Activated T-cell treated with anti-CD3 and anti-CD28 coated beads, Interleukin-2, amount 50 U/mL, for 4 hours (primary cell): ENCODE data around the gene AUTS2. TPM values are rescaled to one million over a fixed set of nuclear protein-coding genes. Genes with fewer than 3 reads are reported as not detected.

Experiments
- ATAC-seq, 2 donors: fragments of 200-7000 bp; cut with Tn5 transposase; one replicate each; pipeline ENCODE4 v1.10.0; 2021
- DNase-seq: peaks from one replicate; pipeline ENCODE4 v3.0.0-alpha.2; 2020
- H3K27me3 Mint-ChIP-seq: one replicate; pipeline ENCODE4 v1.8.0; 2021; ENCODE audit warnings: low read depth, mixed read lengths
- H3K36me3 Mint-ChIP-seq: one replicate; pipeline ENCODE4 v1.8.0; 2022; ENCODE audit warnings: mixed read lengths; ENCODE audit not compliant: insufficient read depth
- H3K4me1 Mint-ChIP-seq: one replicate; pipeline ENCODE4 v1.8.0; 2021; ENCODE audit warnings: low read depth, mixed read lengths
- H3K4me3 Mint-ChIP-seq: one replicate; pipeline ENCODE4 v1.8.0; 2021; ENCODE audit warnings: mild to moderate bottlenecking, moderate library complexity, mixed read lengths
- H3K9me3 Mint-ChIP-seq: one replicate; pipeline ENCODE4 v1.8.0; 2021; ENCODE audit warnings: mixed read lengths
- total RNA-seq, 3 donors: library from RNA; stranded (reverse); gene quantifications; one replicate each; pipeline ENCODE4 v1.2.1, GENCODE V29; 2021

The AUTS2 gene
- total RNA-seq, 3 donors from 2014 or later = 1.4 to 4.4 (median 2.8) TPM

DNA sequence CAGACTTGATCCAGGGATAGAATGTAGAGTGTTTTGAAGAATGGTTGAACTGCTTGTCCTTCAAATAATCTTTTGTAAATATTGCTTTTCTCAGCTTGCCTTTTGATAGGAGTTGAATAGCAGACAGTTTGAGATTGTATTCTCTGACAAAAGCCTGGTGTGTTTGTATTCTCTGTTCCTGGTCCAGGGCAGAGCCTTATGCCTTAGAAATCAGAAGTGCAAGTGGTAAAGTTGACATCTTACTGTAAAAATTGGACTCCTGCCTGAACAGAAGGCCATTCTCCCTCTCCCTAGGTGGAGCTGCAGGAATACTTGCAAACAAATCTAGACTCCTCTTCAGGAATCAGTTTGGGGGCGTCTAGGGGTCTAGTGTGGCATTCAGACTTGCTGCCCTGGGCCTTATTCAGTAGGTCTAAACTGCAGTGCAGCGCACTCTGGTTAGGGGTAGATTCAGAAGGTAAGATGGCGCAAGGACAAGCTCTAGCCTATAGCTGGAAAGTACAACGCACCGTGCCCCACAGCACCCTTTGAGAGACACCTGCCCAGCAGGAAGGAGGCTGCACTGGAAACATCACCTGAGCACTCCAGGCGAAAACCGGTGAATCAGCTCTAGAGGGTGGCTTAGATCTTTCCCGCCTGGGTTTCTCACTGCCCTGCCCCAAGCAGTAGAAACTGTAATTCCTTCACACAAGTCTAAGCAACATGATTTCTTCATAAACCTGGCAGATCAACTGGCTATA is 925.1 kb downstream of the AUTS2 start:
- H3K9me3 Mint-ChIP-seq = peaks cover 3% of the 10 kb centered on the region
- ATAC-seq = no peak
- H3K4me1 Mint-ChIP-seq = no peaks in the 10 kb centered on the region

DNA sequence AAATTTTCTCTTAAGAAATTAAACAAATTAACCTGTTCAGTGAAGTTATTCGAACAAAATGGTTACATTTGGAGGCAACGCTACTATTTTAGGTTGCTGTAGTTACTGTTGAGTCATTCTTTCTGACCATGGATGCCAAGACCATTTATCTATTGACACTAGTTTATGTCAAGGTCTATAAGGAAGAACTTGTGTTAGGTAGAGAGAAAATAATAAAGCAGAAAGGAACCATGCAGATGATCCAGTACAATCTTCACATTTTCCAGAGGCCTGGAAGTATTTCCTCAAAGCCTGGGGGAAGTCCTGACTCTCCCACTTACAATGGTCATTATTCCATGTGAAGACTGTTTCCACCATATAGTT is 925.7 kb downstream of the AUTS2 start:
- ATAC-seq = no peak
- H3K9me3 Mint-ChIP-seq = peaks cover 3% of the 10 kb centered on the region
- DNase-seq = no peak
- no peaks in the 10 kb centered on the region for H3K4me1 Mint-ChIP-seq
- H3K27me3 Mint-ChIP-seq = no peaks in the 10 kb centered on the region
- peaks cover 2% of the 10 kb centered on the region for H3K36me3 Mint-ChIP-seq
- no peak overlapping the region for H3K4me3 Mint-ChIP-seq

More for the DNA sequence above, 925.1 kb downstream of the AUTS2 start:
- Mint-ChIP-seq H3K27me3 (no peaks in the 10 kb centered on the region), H3K4me3 (no peak overlapping the region), H3K36me3 (peaks cover 2% of the 10 kb centered on the region)
- DNase-seq = no peak

DNA sequence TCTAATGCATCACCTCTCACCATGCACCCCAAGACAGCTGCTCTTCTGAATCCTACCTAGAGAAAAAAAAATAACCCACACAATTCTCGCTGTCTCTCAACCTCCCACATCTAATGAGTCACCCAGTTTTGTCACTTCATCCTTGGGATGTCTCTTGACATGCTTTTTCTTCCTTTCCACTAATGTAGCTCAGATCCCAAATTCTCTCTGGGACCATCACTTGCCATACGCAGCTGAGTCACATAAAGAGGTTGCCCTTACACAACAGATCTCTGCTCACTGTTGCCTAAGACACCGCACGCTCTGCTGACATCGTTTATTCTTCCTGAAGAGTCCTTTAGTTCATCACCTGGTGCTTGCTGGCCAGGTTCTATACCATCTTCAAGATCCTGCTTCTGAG is 927.7 kb downstream of the AUTS2 start:
- no peak for ATAC-seq
- Mint-ChIP-seq H3K36me3 (peaks cover 2% of the 10 kb centered on the region), H3K9me3 (peaks cover 3% of the 10 kb centered on the region), H3K4me1 (no peaks in the 10 kb centered on the region), H3K27me3 (no peaks in the 10 kb centered on the region), H3K4me3 (no peak overlapping the region)
- DNase-seq = no peak

DNA sequence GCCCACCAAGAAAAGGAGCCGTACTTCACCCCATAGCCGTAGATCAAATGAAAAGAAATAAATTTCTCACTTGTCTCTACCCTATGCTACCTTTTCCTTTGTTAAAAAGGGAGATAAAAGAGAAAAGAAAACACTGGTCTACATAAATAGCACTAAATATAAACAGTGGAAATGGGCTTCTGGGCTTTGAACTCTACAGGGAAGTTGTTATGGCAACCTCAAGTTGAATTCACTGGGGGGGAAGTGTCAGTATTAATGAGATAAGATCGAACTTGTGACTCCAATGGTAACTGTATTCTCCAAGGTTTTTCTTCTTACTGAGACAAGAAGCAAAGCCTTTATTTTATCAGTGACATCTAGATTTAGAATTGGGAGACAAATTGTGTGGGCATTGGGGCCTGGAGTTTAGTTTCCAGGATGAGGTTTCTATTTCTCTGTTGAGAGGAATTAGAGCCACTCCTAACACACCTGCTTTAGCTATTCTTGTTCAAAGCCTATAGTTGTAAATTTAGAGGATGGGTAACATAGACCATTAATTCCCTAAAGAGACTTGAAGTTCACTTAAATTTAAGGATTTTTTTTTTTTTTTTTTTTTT is 929.3 kb downstream of the AUTS2 start:
- ATAC-seq (no peak), DNase-seq (no peak)
- Mint-ChIP-seq H3K4me1 (no peaks in the 10 kb centered on the region), H3K4me3 (no peak overlapping the region), H3K27me3 (no peaks in the 10 kb centered on the region), H3K36me3 (peaks cover 2% of the 10 kb centered on the region), H3K9me3 (peaks cover 3% of the 10 kb centered on the region)

DNA sequence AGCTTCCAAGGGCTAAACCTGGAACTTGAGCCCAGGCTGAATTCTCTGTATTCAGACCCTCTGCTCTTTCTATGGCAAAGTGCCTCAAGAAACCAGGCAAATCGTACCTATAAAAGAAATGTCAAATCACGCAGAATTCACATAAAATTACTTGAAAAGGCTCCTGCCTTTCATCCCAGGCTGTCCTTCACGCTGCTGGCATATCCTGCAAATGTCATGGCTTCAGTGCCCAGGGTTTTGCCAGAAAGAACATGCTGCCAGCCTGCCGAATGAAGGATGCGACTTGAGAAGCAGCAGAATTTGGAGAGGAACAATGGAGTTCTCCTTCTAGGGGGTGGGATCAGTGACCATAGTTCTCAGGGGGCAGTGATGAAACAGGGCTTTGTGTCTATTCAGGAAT is 931.2 kb downstream of the AUTS2 start:
- Mint-ChIP-seq H3K36me3 (peaks cover 2% of the 10 kb centered on the region), H3K4me3 (no peak overlapping the region), H3K27me3 (no peaks in the 10 kb centered on the region), H3K4me1 (no peaks in the 10 kb centered on the region), H3K9me3 (peaks cover 3% of the 10 kb centered on the region)
- DNase-seq = no peak
- no peak for ATAC-seq

DNA sequence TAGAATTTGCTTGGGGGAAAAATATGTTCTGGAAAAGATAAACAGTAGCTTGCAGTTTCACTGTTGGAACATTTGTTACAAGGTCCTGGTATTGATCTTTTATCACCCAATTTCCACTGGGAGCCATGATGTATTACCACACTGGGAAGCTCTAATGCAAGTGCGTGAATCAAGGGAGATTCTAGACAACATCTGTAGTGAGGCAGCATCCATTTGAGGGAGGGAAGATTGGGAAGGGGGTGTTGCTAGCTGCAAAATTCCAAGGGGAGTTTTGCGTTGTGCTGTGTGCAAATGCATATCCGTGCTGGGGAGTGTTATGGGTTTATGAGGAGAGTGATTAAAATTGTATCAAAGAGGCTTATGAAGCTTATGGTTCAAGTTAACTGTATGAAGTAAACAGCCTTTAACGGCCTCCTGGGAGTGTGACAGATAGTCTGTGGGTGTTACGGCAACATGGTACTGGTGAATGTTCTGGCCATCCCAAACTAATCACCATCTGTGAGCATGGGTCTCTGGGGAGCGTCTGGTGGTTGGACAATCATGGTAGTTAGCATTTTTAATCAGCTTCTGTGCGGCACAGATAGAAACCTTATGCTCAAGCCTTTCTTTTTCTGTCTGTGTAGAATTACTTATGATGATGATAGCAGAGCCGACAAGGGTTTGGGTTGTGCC is 931.8 kb downstream of the AUTS2 start:
- H3K36me3 Mint-ChIP-seq = peaks cover 2% of the 10 kb centered on the region
- no peaks in the 10 kb centered on the region for H3K27me3 Mint-ChIP-seq
- DNase-seq (no peak), ATAC-seq (no peak)
- no peak overlapping the region for H3K4me3 Mint-ChIP-seq
- H3K9me3 Mint-ChIP-seq = peaks cover 3% of the 10 kb centered on the region
- no peaks in the 10 kb centered on the region for H3K4me1 Mint-ChIP-seq

DNA sequence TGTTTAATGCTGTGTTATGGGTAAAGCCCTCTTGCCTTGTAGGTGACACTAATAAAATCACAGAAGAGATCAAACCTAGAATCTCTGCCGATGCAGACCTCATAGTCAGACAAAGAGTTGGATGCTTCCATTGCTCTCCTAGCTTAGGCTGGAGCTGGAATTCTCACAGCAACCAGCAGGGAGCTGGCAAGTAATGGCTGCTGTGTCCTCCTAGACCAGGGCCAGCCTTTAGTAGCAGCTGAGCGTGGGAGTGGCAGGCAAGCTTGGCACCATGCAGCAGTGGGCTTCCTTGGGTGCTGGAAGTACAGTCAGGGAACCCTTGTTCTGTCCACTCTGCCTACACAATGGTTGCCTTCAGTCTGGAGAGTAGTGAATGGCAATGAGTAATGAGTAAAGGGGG is 935.3 kb downstream of the AUTS2 start:
- Mint-ChIP-seq H3K4me3 (no peak overlapping the region), H3K4me1 (no peaks in the 10 kb centered on the region), H3K27me3 (no peaks in the 10 kb centered on the region), H3K36me3 (no peaks in the 10 kb centered on the region), H3K9me3 (no peaks in the 10 kb centered on the region)
- ATAC-seq = no peak
- DNase-seq = no peak

DNA sequence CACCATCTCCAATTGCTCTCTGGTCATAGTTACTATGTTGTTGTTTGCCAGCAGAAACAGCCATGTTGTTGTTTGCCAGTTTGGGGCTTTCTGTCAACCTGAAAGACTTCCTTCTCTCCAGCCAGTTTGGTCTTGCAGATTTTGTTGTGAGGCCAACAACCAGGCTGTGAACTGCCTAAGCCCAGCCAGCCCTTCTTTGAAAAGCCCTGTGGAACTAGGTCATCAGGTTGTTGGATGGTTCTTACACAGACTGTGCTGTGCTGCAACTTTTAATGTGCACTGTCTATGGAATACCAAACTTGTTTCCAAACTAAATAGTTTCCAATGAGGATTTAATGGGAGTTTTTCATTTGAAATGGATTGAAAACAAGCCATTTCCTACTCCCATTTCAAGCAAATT is 940.9 kb downstream of the AUTS2 start:
- ATAC-seq = no peak
- Mint-ChIP-seq H3K36me3 (no peaks in the 10 kb centered on the region), H3K27me3 (no peaks in the 10 kb centered on the region), H3K4me3 (no peak overlapping the region), H3K9me3 (no peaks in the 10 kb centered on the region), H3K4me1 (no peaks in the 10 kb centered on the region)
- no peak for DNase-seq

DNA sequence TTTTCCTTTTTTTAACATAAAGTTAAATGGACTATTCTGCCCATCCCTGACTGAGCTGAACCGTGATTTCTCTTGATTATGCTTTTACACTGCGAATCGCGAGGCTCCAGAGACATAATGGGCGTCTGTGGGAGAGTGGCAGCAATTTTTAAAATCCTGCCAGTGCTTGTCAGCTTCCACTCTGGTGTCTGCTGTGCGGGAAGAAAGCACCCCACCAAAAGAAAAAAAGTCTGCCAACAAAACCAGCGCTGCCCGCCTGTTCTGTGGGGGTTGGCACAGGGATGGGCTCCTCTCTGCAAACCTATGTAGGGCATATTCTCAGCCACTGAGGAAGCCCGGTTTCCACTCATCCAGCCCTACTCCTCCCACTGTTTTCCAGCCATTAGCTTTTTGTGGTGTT is 941.3 kb downstream of the AUTS2 start:
- Mint-ChIP-seq H3K36me3 (no peaks in the 10 kb centered on the region), H3K9me3 (no peaks in the 10 kb centered on the region), H3K27me3 (no peaks in the 10 kb centered on the region), H3K4me1 (no peaks in the 10 kb centered on the region), H3K4me3 (no peak overlapping the region)
- no peak for DNase-seq
- no peak for ATAC-seq

DNA sequence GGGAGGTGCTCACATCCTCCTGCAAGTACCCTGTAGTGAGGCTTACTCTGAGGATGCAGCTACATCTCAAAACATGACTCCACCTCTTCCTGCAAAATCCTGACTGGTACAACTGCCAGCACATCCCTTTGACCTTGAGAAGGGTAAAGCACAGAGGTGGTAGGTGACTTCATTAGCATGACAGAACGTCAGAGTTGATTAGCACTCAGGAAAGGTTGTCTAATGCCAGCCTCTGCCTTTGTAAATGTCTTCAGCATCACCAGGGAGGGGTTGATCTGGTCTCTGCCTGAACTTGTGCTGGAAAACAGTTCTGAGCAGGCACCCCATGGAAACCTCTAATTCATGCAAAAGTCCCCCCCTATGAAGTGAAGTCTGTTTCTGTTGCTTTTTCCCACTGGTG is 942.4 kb downstream of the AUTS2 start:
- Mint-ChIP-seq H3K4me3 (no peak overlapping the region), H3K9me3 (no peaks in the 10 kb centered on the region), H3K4me1 (no peaks in the 10 kb centered on the region), H3K27me3 (no peaks in the 10 kb centered on the region), H3K36me3 (no peaks in the 10 kb centered on the region)
- no peak for ATAC-seq
- DNase-seq = no peak

DNA sequence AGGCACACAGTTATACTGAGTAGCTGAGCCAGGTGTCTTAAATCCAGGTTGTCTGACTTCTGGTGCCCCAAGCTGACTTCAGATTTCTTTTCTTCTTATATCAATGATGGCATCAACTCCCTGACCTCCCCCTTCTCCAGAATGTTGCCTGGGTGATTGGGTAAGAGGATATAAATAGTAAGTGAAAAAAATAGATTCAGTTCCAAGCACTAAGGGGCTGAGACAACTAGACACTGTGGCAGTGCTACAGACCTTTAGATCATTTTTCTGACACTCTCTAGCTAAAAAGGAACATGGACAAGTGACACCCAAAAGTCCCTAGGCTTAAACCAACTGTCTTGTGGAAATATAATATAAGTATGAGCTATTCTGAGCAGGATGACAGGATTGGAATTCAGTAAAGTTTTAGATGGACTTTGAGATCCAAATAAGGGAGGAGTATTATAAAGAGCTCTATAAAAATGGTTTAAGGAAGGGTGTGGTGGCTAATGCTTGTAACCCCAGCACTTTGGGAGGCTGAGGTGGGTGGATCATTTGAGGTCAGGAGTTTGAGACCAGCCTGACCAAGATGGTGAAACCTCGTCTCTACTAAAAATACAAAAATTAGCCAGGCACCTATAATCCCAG is 944.6 kb downstream of the AUTS2 start:
- H3K27me3 Mint-ChIP-seq = no peaks in the 10 kb centered on the region
- H3K4me3 Mint-ChIP-seq = no peak overlapping the region
- DNase-seq = no peak
- H3K9me3 Mint-ChIP-seq = no peaks in the 10 kb centered on the region
- H3K36me3 Mint-ChIP-seq = no peaks in the 10 kb centered on the region
- no peak for ATAC-seq
- no peaks in the 10 kb centered on the region for H3K4me1 Mint-ChIP-seq

DNA sequence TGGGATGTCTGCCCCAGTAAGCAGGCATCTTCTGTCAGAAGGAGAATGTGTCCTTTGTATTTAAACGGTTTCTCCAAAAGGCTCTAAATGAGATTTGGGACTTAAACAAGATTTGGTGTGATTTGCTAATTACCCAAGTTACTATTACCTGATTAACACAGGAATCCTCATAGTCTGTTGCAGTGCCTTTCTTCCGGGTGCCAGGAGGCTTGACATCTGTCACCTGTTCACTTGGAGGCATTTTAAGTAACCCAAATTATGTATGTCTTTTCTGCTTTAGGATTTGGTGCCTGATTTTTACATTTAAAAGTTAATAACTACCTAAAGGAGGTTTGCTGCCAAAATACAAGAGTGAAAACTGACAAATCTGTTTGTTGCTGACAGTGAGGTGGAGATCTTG is 945.7 kb downstream of the AUTS2 start:
- DNase-seq (no peak), ATAC-seq (no peak)
- Mint-ChIP-seq H3K4me1 (no peaks in the 10 kb centered on the region), H3K9me3 (no peaks in the 10 kb centered on the region), H3K36me3 (no peaks in the 10 kb centered on the region), H3K27me3 (no peaks in the 10 kb centered on the region), H3K4me3 (no peak overlapping the region)

DNA sequence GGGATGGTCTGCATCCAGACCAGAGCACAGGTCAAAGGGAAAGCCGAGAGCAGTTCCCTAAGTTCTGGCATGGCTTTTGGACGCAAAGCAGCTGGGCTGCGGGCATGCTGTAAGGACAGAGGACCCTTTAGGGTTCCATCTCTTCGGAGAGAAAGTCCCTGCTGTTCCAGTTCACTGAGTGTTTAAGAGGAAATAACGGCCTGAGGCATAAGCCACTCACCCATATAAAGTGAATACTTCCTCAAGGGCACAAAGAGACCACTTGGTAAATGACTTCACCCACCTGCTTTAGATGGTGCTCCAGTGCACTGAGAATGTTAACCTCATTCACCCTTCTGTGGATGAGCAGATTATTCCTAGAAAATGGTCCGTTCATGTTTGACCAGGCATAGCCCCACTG is 946.9 kb downstream of the AUTS2 start:
- H3K9me3 Mint-ChIP-seq = no peaks in the 10 kb centered on the region
- H3K4me1 Mint-ChIP-seq = no peaks in the 10 kb centered on the region
- no peaks in the 10 kb centered on the region for H3K36me3 Mint-ChIP-seq
- H3K4me3 Mint-ChIP-seq = no peak overlapping the region
- DNase-seq (no peak), ATAC-seq (no peak)
- no peaks in the 10 kb centered on the region for H3K27me3 Mint-ChIP-seq

DNA sequence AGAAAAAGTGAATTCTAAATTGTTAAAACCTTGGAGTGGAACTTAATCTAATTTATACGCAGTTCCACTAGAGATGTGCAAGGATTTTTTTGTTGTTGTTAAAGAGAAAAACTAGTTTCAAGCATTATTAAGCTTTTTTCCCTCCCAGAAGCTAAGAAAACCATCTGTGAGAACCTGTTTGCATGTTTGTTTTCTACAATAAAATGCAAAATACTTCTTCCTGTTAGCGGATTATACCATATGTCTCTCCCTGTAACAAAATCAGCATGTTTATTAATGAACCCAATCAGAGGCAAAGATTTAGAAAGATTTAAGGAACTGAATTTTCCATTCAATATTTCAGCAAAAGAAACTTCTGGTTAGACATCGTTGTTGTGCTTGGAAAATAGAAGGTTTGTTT is 953.9 kb downstream of the AUTS2 start:
- Mint-ChIP-seq H3K36me3 (no peaks in the 10 kb centered on the region), H3K9me3 (no peaks in the 10 kb centered on the region), H3K27me3 (no peaks in the 10 kb centered on the region), H3K4me1 (no peaks in the 10 kb centered on the region), H3K4me3 (no peak overlapping the region)
- ATAC-seq = no peak
- no peak for DNase-seq

DNA sequence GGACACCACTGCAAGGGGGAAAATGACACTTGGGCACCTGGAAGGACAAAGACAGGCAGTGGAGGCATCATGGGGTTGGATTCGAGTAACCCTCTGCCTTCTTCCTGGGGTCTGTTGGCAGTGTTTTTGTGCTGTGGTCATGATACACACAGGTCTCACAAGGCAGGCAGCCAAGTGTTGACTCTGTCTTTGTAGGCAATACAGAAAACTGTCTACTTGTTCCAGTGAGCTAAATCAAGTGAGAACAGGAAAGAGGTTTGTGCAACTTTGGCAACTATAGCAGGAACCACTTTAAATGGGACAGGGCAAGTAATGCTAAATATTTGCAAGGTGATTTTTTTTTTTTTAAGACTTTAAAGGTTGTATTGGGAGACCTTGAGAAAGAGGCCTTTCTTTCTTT is 955.1 kb downstream of the AUTS2 start:
- no peak for ATAC-seq
- DNase-seq = no peak
- Mint-ChIP-seq H3K4me1 (no peaks in the 10 kb centered on the region), H3K9me3 (no peaks in the 10 kb centered on the region), H3K4me3 (no peak overlapping the region), H3K27me3 (no peaks in the 10 kb centered on the region), H3K36me3 (no peaks in the 10 kb centered on the region)
